K562 (cell line): Measurements from ENCODE around the gene ASZ1. TPM values are rescaled to one million over a fixed set of nuclear protein-coding genes. Genes with fewer than 3 reads are reported as not detected.

ENCODE experiments used
- ATAC-seq: fragments of 200-7000 bp; cut with Tn5 transposase; 3 replicates; pipeline ENCODE4 v1.9.1; 2020; ENCODE audit warnings: moderate library complexity
- BruUV-seq: library from RNA; stranded (reverse); fragments of 400-500 nt; replicated peaks from 2 replicates; lab custom pipeline; 2021; lab: Mats Ljungman, UMichigan
- CTCF ChIA-PET: fragments of 300-600 bp; formaldehyde crosslinking; extraction: SDS; loops from one replicate; lab custom pipeline; 2021; ENCODE audit warnings: low intra/inter-chr PET ratio; lab: Yijun Ruan, JAX
- POLR2A ChIA-PET: fragments of 300-600, 350-650 bp; sonication (Branson Sonifier 250); formaldehyde crosslinking; extraction: SDS; loops from one replicate; lab custom pipeline; 2021; ENCODE audit warnings: antibody characterized with exemption, inconsistent platforms; lab: Yijun Ruan, JAX
- DNase-seq, 4 experiments: peaks; one replicate each; pipeline versions ENCODE4 v3.0.0 to v3.0.0-alpha.2; 2011 to 2018; ENCODE audit warnings: low spot score in 3 of 4, mixed read lengths in 3 of 4; ENCODE audit errors: extremely low read depth in 1 of 4
- FAIRE-seq: peaks from 2 replicates; lab custom pipeline; 2011; peaks lifted over from hg19 to GRCh38; lab: Jason Lieb, UNC
- H2AFZ ChIP-seq: 2 replicates; pipeline ENCODE4 v1.6.0; 2011; ENCODE audit warnings: low read depth, low read length, control low read depth, inconsistent platforms
- H3K27ac ChIP-seq: fragments of 200-600 bp; 3 replicates; pipeline ENCODE4 v1.8.0; 2011; ENCODE audit warnings: low read depth, mild to moderate bottlenecking, control low read depth, inconsistent platforms, low read length, moderate library complexity, mixed read lengths; ENCODE audit errors: extremely low read depth
- H3K27me3 ChIP-seq, 2 experiments: fragments of 300-600 bp in 1 of 2; 2 replicates in 1 of 2; 3 replicates in 1 of 2; pipeline versions ENCODE4 v1.6.0 to v1.8.0; 2011; ENCODE audit warnings: inconsistent platforms in 2 of 2, low read length in 2 of 2, mild to moderate bottlenecking in 1 of 2, mixed read lengths in 1 of 2, moderate library complexity in 1 of 2; ENCODE audit not compliant: control insufficient read depth in 2 of 2, insufficient read depth in 2 of 2
- H3K36me3 ChIP-seq: fragments of 300-600 bp; 3 replicates; pipeline ENCODE4 v1.8.0; 2011; ENCODE audit warnings: mild to moderate bottlenecking, low read length, inconsistent platforms; ENCODE audit not compliant: control insufficient read depth, insufficient read depth
- H3K4me1 ChIP-seq, 2 experiments: fragments of 200-600 bp in 1 of 2; replicated peaks in 1 of 2; 2 replicates in 1 of 2; 3 replicates in 1 of 2; pipeline versions ENCODE4 v1.5.1 to v1.8.0; 2011; ENCODE audit warnings: inconsistent platforms in 2 of 2, low read length in 2 of 2, mild to moderate bottlenecking in 1 of 2, mixed read lengths in 1 of 2, moderate library complexity in 1 of 2; ENCODE audit not compliant: control insufficient read depth in 2 of 2, insufficient read depth in 2 of 2
- H3K4me2 ChIP-seq: 2 replicates; pipeline ENCODE4 v1.6.1; 2011; ENCODE audit warnings: low read length, control low read depth, inconsistent platforms, mixed read lengths; ENCODE audit not compliant: insufficient read depth
- H3K4me3 ChIP-seq: fragments of 200-600 bp; sonication (generic), shearing (Covaris generic); 2 replicates; pipeline ENCODE4 v1.5.1; 2016; ENCODE audit warnings: control low read depth, inconsistent platforms
- H3K79me2 ChIP-seq: fragments of 200-600 bp; 3 replicates; pipeline ENCODE4 v1.8.0; 2011; ENCODE audit warnings: low read length, inconsistent platforms; ENCODE audit not compliant: control insufficient read depth, insufficient read depth
- H3K9ac ChIP-seq, 2 experiments: 2 replicates each; pipeline versions ENCODE4 v1.6.0 to v1.6.1; 2011; ENCODE audit warnings: low read depth in 2 of 2, low read length in 2 of 2, control low read depth in 1 of 2, inconsistent platforms in 1 of 2, mild to moderate bottlenecking in 1 of 2, mixed read lengths in 1 of 2; ENCODE audit not compliant: insufficient read depth in 1 of 2
- H3K9me1 ChIP-seq: one replicate; pipeline ENCODE4 v1.6.0; 2011; ENCODE audit warnings: inconsistent platforms, mild to moderate bottlenecking, low read length, moderate library complexity; ENCODE audit not compliant: control insufficient read depth, insufficient read depth
- H3K9me3 ChIP-seq: replicated peaks from 2 replicates; pipeline ENCODE4 v1.5.1; 2011; ENCODE audit warnings: low read depth, low read length, inconsistent platforms; ENCODE audit not compliant: control insufficient read depth, insufficient read depth
- H4K20me1 ChIP-seq: replicated peaks from 2 replicates; pipeline ENCODE4 v1.6.1; 2011; ENCODE audit warnings: low read length, inconsistent platforms, mixed read lengths; ENCODE audit not compliant: control insufficient read depth, insufficient read depth
- BCL6 ChIP-seq: fragments of 250-450 bp; sonication (Bioruptor Pico); IDR thresholded peaks from 2 replicates; pipeline ENCODE4 v1.4.0; 2020
- WGBS: fragments of 100-300 bp; shearing (Covaris generic); methylation state at CpG from one replicate; pipeline ENCODE4 v1.1.6; 2016; ENCODE audit warnings: low coverage, mixed read lengths; ENCODE audit not compliant: insufficient coverage; ENCODE audit errors: missing lambda C conversion rate; 5-methylcytosine and 5-hydroxymethylcytosine counted together
- in situ Hi-C: fragments of 300-500 bp; cut with MboI; formaldehyde crosslinking; loops from 4 replicates; pipeline ENCODE4 v1.15.0; 2018; ENCODE audit warnings: inconsistent platforms, mixed read lengths
- intact Hi-C: fragments of 100-400 bp; cut with micrococcal nuclease; formaldehyde crosslinking; loops from 2 replicates; pipeline ENCODE4 v1.14.2; 2022
- polyA plus RNA-seq, 8 experiments: library from polyadenylated mRNA; depleted of rRNA in 4 of 8; stranded (reverse) in 5 of 8; unstranded in 3 of 8; fragments of >200 nt; fragmentation: Nextera tagmentation in 2 of 8; fragmentation: Illumina TruSeq in 1 of 8; extraction: Ambion mirVana in 2 of 8; extraction: Trizol in 1 of 8; gene quantifications; 2 replicates each; pipeline versions ENCODE4 v1.2.1 to v1.2.3, GENCODE V29; 2011 to 2014; ENCODE audit warnings: inconsistent platforms in 1 of 8, missing spikeins in 1 of 8
- total RNA-seq, 7 experiments: library from RNA; depleted of rRNA in 6 of 7; stranded (reverse); fragments of >200 nt in 6 of 7; fragmentation: Illumina TruSeq in 2 of 7; extraction: Trizol in 2 of 7; gene quantifications; 2 replicates each; pipeline versions ENCODE4 v1.2.1 to v1.2.3, GENCODE V29; 2011 to 2021; ENCODE audit warnings: low replicate concordance in 1 of 7
- TF ChIP-seq, protein P1 (sequence below): fragments of 250-450 bp; sonication (Bioruptor Pico); IDR thresholded peaks from 2 replicates; pipeline ENCODE4 v1.8.0; 2022; ENCODE audit warnings: inconsistent platforms, mild to moderate bottlenecking, moderate library complexity, borderline replicate concordance

ASZ1 gene
- total and polyA plus RNA-seq, 9 of the 15 experiments (the other 6 are each of a cell fraction or from before 2014, with no cell fraction given), result not detected

DNA sequence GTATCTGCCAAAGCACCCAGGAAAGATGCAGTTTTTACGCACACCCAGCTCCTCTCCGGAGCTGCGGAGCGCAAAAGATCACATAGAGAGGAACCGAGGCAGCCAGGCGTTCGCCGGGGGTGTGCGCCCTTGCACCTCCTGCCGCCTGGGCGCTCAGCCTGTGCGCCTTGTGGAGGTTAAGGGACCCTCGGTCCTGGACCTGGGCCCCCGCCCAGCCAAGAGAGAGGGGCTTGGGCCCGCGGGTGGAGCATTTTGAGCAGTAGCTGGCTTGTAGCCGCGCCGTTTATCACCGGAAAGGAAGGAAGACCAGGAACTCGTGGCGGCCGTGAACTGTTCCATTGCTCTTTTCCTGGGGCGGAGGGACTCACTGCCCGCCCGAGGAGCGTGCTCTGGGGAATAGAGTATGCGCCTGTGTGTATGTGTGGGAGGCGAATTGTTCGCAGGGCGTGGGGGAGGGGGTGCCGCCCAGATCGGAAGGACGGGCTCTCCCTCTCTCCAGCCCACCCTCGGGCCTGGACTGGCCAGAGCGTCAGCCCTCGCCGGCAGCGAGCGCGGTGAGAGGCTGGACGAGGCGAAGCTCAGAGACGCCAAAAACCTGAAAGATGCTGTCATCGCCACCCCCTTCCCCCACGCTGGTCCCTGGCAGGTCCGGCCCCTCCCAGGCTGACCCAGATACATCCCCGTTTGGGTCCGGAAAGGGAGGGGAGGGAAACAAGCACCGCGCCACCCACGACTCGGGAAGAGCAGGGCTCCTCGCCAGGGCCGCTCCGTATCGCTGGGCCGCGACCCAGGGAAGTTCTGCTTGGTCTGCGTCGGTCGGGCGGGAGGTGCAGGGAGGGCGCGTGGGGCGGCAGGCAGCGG, 103.2 kb downstream of the ASZ1 start (continued):
- TF ChIP-seq, protein P1, sequence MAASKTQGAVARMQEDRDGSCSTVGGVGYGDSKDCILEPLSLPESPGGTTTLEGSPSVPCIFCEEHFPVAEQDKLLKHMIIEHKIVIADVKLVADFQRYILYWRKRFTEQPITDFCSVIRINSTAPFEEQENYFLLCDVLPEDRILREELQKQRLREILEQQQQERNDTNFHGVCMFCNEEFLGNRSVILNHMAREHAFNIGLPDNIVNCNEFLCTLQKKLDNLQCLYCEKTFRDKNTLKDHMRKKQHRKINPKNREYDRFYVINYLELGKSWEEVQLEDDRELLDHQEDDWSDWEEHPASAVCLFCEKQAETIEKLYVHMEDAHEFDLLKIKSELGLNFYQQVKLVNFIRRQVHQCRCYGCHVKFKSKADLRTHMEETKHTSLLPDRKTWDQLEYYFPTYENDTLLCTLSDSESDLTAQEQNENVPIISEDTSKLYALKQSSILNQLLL, result no peak

DNA sequence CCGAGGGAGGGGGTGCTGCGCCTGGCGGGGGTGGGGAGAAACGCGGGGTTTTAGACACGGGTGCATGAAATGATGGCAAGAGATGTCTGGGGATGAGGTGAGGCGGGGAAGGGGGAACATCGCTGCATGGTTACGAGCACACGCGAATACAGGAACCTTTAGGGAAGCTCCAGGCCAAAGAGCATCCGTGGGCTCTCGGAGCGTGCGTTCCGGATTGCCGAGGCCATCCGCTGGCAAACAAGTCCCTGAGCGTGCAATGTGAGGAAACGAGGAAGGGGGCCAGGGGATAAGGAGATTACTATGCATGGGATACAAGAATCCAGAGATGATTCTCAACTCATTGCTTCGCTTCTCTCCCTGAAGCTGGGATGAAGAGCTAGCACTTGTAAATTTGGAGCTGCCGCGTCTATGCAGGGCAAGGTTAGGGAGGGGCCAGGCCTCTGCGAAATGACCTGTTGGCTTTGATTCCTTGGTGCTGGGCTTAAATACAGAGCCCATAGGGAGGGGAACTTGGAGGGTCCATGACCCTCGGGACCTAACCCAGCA, 103.9 kb downstream of the ASZ1 start:
- ATAC-seq, result no peak
- in situ Hi-C loops, result no loop called here
- intact Hi-C loops, result no loop called here
- H3K9me1 ChIP-seq, result no peaks in the 10 kb centered on the region
- no peaks in the 10 kb centered on the region for H3K9me3 ChIP-seq
- 0 out of 2 replicates have a peak, but pooled peaks cover 4% of the 10 kb centered on the region for H4K20me1 ChIP-seq
- FAIRE-seq, result no peak
- no peak overlapping the region for H2AFZ ChIP-seq
- peaks cover 43 to 44% of the 10 kb centered on the region in 2 experiments; a peak in 4 of 5 replicates for H3K27me3 ChIP-seq
- no TSS peak for BruUV-seq
- H3K9ac ChIP-seq, result no peak overlapping the region
- peaks cover 0 to 16% of the 10 kb centered on the region in 2 experiments; a peak in 2 of 5 replicates for H3K4me1 ChIP-seq
- WGBS, result 15% methylated on average over 24 of the region's 25 CpGs
- H3K4me3 ChIP-seq, result no peak overlapping the region
- no peak for DNase-seq
- no peak for TF ChIP-seq BCL6 (CRISPR knock-in tag)
- ChIA-PET POLR2A (no interaction called here), CTCF (no interaction called here)
- H3K27ac ChIP-seq, result no peak overlapping the region
- H3K36me3 ChIP-seq, result no peaks in the 10 kb centered on the region
- H3K4me2 ChIP-seq, result no peak overlapping the region
- H3K79me2 ChIP-seq, result no peaks in the 10 kb centered on the region
